Measurements from ENCODE around the gene TFB2M. TPM values are rescaled to one million over a fixed set of nuclear protein-coding genes. Genes with fewer than 3 reads are reported as not detected.
"Not testable (repeated sequence)": the region's sequence is repeated elsewhere in the genome, so short reads cannot be mapped to it uniquely, and the experiment has no call there.

The TFB2M gene
- total RNA-seq, 1 experiment from 2014 or later = 40.1 TPM

DNA sequence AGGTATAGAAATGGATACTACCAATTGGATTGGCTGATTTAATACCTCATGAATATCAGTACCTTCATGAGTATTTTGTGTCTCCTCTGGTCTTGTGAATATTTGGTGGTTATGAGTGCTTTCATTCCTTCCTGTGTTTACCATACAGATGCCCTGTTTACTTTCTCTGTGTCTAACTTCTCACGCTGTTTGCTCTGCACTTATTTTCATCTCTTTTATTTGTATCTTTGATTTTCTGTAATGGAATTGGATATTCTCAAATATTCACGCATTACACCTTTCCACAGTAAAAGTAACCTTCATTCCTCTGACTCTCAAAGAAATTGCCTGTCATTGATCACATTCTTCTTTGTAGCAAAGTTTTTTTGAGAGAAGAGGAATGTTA, 17.0 kb upstream of the TFB2M start:
- no peak for DNase-seq (ENCODE audit: low spot score)

DNA sequence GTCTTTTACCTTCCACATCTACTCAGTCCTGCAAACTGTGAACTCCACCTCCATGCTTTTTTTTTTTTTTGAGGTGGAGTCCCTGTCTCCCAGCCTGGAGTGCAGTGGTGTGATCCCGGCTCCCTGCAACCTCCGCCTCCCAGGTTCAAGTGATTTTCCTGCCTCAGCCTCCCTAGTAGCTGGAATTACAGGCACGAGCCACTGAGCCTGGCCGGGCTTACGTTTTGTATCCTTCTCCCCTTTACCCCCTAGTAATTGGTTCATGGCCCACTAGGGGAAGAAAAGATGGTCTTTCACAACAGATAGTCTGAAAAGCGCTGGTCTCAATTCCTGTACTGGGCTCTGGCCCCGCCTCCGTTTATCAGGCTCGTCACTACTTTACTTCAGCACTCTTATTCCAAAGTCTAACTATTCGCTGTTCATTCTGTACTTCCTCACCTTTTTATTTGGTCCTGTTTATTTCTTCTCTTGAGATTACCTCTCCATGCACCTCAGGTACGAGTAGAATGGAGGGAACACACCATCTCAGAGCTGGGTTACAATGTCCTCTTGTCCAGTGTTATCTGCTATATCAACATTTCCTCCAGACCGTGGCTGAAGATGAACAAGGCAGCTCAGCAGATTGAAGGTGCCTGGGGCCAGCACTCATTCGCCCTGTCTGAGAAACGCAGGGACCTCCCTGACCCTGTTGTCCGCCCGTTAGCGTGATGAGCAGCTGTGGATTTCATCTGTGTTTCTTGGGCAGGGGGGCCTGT, 16.4 kb upstream of the TFB2M start:
- DNase-seq (ENCODE audit: low spot score) = no peak

DNA sequence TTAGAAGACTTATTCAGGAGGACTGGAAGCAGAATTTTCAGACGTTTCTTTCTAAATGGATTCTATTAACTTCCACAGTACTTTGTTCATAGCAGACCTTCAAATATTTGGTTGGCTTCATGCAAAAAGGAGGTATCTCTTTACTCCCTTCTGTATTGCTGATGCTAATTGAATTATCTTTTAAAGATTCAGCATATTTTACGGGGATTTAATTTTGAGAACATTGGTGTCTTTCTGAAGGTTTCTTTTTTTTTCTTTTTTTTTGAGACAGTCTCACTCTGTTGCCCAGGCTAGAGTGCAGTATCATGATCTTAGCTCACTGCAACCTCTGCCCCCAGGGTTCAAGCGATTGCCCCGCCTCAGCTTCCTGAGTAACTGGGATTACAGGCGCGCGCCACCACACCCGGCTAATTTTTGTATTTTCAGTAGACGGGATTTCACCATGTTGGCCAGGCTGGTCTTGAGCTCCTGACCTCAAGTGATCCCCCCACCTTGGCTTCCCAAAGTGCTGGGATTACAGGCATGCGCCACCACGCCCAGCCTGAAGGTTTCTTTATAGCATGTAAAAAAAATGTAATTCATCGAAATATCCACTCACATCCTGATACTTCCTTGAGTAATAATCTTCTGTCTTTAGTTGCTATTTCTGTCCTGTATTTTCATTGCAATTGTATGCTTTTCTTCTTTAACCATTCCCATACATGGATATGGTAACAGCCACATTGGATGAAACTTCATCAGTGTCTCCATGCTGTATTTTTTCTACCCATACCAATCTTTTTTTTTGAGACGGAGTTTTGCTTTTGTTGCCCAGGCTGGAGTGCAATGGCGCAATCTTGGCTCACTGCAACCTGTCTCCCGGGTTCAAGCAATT, 14.7 kb upstream of the TFB2M start:
- DNase-seq (ENCODE audit: low spot score) = no peak

DNA sequence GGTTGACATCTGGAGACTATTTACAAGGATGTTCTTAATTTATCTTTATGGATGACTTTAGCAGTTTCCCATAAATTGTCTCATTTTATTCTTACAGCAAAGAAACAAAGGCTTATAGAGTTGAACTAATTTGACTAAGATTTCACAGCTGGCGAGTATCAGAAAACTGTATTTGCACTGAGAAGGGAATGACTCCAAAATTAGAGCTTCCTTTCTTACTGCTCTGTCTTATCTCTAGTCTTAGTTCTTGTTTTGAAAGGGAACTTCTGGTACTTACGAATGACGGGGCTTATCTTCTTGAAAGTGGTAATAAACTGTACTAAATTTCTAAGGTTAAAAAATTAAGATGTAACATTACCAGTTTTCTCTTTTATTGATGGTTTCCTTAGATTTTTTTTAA, 13.8 kb upstream of the TFB2M start:
- no peak for DNase-seq (ENCODE audit: low spot score)

DNA sequence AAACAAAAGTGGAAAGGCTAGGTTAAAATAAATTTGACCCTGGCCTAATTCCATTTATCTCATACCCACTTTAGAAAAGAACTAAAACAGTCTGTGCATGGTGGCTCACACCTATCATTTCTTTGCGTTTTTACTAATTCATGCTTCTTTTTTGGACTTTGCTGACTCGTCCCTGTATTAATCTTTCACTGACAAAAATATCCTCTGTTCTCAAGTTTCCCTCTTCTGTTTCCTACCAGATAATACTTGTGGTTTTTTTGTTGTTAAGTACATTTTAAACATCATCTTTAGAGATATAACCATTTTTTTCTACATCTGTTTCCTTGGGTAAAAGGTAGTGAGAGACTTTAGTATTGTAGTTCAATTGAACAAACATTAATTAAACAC, 11.7 kb upstream of the TFB2M start:
- no peak for DNase-seq (ENCODE audit: low spot score)

DNA sequence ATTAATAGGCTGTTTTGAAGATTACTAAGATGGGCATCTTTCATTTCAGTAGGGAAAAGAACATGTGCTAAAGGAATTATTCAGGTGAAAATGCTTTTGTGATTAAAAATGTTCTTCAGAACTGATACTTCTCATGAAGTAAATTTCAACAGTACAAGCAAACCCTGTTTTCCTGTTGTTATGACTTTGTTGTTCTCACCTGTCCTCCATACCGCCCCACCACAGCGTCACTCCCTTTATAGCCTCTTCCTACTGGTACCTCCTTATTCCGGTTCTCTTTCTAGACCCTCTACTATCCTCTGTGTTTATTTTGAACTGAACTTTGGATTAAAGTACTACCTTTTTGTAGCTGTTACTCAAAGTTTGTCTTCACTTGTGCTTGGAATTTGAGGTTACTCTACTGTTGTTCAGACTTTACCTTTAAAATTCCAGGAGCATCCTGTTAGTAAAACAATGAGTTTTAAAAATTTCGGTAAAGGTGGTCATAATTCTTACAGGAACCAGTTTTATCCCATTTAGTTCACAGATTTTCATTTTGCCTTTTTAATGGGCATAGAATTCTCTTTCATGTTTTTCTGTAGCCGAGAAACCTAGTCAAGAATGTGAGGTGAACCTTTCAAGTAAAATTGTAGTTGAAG, 11.1 kb upstream of the TFB2M start:
- DNase-seq (ENCODE audit: low spot score) = no peak

DNA sequence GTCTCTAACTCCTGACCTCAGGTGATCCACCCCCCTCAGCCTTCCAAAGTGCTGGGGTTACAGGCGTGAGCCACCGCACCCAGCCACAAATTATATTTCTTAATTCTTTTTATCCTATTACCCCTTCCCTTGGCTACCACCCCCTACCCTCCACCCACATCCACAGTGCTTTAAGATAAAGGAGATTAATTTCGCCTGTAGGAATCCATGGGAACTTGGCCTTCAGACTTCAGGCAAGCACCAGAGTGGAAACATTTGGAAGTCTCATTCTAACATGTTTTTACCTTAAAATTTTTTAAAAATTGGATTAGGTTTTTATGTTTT, 10.6 kb upstream of the TFB2M start:
- DNase-seq (ENCODE audit: low spot score) = no peak

DNA sequence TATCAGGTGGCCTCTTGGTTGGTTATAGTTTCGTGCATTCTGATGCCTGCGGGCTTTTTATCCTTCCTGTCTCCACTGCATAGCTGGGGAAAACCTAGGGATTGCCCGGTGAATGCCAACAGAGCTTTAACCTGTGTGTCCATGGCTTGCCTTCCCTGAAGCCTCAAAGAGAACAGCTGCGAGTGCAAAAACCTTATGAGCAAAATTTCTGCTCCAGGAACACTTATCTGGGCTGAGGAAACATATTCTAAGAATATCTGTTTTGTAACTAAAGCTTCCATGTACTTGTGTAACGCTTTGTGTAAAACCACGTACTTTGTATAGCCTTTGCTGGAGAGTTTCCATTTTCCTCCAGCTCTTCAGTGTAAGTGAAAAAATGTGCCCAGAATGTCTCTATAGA, 7.4 kb upstream of the TFB2M start:
- no peak for DNase-seq (ENCODE audit: low spot score)

DNA sequence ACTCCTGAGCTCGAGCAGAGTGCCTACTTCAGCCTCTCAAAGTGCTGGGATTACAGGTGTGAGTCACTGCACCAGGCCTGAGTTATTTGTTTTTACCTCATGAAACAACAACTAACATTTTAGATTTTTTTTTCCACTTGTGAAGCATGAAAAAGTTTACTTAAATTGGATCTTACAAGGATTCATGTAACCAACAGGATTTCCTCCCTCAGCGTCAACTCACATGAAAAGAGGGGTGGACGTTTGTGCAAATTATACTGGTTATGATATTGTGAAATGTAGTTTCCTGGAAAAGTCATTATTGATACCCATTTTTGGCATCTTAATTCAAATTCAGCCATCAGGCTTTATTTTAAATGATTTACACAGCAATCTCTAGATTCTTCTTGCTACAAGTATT, 6.7 kb upstream of the TFB2M start:
- DNase-seq (ENCODE audit: low spot score) = no peak

DNA sequence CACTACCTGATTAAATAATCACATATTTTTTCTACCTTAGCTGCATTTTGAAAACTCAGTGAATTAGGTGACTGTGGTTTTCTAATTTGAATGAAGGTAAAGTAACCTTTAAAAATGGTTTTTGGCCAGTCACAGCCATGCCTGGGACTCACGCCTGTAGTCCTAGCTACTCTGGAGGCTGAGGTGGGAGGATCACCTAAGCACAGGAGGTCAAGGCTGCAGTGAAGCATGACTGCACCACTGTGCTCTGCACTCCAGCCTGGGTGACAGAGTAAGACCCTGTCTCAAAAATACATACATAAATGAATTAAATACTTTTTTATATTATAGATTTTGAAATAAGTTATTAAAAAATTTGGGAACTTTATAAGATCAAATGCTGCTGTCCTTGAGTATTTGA, 5.9 kb upstream of the TFB2M start:
- DNase-seq (ENCODE audit: low spot score) = no peak

DNA sequence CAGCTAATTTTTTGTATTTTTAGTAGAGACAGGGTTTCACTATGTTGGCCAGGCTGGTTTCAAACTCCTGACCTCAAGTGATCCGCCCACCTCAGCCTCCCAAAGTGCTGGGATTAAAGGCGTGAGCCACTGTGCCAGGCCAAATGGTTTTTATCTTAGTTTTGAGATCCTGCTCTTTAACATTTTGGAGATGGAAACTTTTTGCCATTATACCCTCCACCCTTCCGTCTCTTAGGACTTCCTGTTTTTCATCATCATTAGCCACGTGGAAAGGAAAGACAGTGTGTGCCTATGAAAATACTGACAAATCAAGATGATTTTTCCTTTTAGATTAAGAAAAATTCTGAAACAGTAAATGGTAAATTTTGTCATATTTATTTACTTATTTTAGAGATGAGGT, 5.2 kb upstream of the TFB2M start:
- not testable (repeated sequence) for DNase-seq (ENCODE audit: low spot score)

DNA sequence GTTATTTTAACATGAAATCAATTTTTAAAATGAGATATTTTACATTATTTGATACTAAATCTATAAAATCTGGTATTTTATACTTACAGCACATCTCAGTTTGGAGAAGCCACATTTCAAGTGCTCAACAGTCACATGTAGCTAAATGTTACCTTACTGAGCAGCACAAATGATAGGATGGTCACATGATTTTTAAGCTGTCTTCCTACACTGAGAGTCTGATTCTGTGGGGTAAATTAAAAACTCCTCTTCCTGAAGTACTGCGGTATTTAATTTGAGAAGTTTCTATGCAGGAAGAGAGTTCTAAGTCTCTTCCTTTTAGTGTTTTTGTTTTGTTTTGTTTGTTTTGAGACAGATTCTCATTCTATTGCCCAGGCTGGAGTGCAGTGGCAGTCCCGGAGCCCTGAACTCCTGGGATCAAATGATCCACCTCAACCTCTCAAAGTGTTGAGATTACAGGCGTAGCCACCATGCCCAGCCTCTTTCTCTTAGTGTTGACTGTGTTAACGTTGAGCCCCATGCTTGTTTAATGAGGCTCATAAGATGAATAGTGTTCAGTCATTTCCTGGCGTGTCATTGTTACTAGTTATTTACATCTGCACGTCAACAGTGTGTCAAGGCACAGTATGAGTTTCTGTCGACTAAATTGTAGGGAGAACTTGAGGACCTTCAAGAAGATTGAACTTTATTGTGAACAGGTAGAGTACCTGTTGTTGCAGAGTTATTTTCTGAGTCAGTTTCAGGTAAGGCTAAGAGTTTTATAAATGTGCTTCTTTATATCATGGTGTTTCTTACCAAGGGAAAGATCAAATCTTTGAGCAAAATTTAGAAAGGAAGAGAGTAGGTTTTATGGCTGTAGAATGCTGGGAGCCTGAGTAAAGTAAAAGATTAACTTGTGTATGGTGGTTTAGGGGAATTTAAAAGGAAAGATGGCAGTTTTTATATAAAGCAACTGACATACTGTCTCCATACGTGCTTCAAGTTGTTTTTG, 3.5 kb upstream of the TFB2M start:
- peak; percentile 19 for DNase-seq (ENCODE audit: low spot score)

DNA sequence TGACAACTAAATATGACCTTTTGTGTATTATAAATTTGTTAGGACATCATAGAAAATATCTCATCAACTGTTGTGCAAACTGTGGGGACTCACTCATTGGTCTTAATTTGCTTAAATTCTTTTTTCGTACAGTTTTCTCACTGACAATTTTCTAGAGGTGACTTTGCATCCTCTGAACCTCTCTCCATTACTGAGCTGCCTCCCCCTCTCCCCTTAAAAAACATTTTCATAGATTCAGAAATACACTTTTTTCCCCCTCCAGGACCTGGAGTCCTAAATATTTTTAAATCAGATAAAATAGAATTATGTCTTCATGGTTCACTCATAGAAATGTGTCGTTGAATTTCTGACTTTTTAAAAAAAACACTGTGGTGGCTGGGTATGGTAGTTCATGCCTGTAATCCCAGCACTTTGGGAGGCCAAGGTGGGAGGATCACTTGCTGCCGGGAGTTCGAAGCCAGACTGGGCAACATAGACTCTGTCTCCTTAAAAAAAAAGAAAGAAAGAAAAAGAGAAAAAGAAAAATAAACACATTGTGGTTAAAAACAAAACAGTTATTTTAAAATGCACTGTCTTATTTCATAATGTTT, 1.7 kb upstream of the TFB2M start:
- no peak for DNase-seq (ENCODE audit: low spot score)

DNA sequence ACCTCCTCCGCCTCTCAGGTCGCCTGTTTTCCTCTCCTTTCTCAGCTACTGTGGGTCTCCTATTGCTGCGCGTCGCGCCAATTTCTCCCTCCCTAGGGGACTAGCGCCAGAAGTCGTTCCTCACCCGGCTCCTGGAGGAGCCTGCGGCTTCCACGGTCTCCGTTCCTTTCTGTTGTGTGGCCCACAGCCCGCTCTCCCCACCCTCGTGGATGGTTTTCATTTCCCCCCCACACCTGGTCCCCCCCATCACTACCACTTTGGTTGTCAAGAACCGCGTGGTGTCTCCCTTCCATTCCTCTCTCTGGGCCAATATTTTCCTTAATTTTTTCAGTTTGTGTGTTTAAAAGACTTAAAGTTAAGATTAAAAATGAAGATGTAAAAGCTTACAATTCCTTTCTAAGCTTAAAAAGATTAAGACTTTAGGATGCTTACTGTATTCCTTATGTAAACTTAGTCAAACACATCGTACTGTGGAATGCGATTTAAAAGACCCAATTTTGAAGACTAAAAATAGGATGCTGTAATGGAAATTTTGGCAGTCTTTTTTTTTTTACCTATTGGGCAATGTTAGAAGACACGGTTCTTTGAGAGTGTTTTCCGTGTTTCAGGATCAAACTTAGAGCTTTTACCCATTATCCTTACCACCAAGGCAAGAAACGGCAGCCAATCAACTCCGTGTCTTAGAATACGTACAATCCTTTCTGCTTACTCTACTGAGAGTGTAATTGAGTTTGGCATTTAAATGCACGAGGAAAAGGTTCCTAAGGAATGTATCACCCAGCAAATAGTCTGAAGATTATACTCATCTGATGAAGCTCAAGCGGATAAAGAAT, 968 bp upstream of the TFB2M start:
- DNase-seq (ENCODE audit: low spot score) = peak; percentile 50

DNA sequence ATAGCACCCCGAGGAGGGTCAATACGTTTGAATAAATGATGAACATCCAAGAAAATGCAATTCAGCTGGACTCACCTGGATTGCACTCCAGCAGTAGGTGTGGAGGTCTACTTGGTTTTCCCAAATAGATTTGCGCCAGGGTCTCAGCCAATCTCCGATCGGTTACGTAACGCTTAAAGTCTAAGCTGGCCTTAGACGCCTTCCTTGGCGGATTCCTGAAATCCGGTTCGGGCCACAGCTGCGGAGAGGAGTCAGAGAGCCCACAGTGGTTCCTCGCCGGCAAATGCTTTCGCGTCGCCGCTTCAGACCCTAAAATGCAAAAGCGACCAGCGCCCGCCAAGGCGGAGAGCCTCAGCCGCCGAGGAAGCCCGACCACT, 322 bp downstream of the TFB2M start:
- DNase-seq (ENCODE audit: low spot score) = no peak

DNA sequence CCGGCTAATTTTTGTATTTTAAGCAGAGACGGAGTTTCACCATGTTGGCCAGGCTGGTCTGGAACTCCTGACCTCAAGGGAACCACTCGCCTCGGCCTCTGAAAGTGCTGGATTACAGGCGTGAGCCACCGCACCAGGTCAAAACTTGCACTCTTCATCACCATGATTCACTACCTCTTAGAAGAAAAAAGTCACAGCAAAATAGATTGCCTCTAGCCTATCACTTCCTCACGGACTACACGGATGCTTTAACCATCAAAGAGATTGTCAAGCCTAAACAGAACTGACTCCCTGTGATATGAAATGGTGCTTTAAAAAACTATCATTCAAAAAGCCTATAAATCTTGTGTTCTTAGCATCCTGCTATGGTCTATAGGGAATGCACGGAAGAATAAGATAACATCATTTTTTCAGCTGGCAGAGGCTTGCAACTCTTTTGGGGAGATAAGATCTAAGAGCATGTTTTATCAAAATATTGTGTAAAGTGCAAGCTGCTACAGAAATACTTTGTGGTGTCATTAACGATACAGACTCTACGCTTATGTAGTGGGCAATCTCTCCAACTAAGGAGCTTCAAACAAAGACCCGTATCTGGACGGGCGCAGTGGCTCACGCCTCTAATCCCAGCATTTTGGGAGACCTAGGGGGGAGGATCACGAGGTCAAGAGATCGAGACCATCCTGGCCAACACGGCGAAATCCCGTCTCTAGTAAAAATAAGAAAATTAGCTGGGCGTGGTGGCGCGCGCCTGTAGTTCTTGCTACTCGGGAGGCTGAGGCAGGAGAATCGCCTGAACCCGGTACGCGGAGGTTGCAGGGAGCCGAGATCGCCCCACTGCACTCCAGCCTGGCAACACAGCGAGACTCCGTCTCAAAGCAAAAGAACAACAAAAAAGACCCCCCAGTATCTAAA, 966 bp downstream of the TFB2M start:
- DNase-seq (ENCODE audit: low spot score) = peak; percentile 7

DNA sequence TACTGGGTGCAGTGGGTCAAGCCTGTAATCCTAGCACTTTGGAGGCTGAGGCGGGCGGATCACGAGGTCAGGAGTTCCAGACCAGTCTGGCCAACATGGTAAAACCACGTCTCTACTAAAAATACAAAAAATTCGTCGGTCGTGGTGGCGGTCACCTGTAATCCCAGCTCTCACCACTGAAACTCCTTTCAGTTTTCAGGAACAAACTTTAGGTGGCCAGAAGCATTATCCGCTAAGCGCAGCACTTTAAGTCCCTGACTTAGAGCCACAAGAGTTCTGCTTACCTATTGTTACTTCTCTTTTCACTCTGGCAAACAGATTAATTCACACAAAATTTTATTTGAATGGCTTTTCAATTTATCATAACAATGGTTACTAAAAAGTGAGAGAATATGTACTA, 5.2 kb downstream of the TFB2M start:
- not testable (repeated sequence) for DNase-seq (ENCODE audit: low spot score)

DNA sequence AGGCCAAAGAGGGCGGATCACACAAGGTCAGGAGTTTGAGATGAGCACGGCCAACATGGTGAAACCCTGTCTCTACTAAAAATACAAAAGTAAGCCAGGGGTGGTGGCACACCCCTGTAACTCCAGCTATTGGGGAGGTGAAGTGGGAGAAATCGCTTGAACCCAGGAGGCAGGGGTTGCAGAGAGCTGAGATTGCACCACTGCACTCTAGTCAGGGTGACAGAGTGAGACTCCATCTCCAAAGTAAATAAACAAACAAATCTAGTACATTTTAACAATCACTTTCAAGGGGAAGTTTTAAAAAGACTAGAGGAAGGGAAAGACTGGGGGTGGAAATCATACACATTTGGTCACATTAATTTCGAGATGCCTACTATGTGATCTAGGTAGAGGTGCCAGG, 6.8 kb downstream of the TFB2M start:
- no peak for DNase-seq (ENCODE audit: low spot score)

DNA sequence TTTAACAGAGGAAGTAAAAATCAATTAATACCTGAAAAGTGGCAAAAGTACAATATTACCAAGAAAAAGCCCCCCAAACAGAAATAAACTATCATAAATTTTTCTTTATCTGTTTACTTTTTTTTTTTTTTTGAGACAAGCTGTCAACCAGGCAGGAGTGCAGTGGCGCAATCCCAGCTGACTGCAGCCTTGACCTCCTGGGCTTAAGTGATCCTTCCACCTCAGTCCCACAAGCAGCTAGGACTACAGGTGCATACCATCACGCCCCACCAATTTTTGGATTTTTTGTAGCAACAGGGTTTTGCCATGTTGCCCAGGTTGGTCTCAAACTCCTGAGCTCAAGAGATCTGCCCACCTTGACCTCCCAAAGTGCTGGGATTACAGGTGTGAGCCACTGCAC, 8.0 kb downstream of the TFB2M start:
- DNase-seq (ENCODE audit: low spot score) = no peak

Data from A172 (cell line).